Small intestine (tissue), 7 donors: ENCODE data around the gene SF3A2. TPM values are rescaled to one million over a fixed set of nuclear protein-coding genes. Genes with fewer than 3 reads are reported as not detected.
"Not testable (repeated sequence)": the region's sequence is repeated elsewhere in the genome, so short reads cannot be mapped to it uniquely, and the experiment has no call there.

Experiments used
- DNase-seq, 2 donors: peaks; one replicate each; pipeline versions ENCODE4 v3.0.0 to v3.0.0-alpha.2; 2013
- FAIRE-seq: peaks from 2 replicates; lab custom pipeline; 2012; peaks lifted over from hg19 to GRCh38; lab: Jason Lieb, UNC
- H3K27ac ChIP-seq, 3 donors: one replicate each; pipeline ENCODE4 v1.5.1; 2013; ENCODE audit warnings: low read length in 2 of 3, mild to moderate bottlenecking in 2 of 3, control low read depth in 1 of 3, inconsistent platforms in 1 of 3, low read depth in 1 of 3, moderate library complexity in 1 of 3
- H3K27me3 ChIP-seq, 3 donors: one replicate each; pipeline ENCODE4 v1.6.1; 2013; ENCODE audit warnings: low read length in 3 of 3, inconsistent platforms in 1 of 3; ENCODE audit not compliant: control insufficient read depth in 3 of 3, insufficient read depth in 3 of 3
- H3K36me3 ChIP-seq, 3 donors: one replicate each; pipeline ENCODE4 v1.6.1; 2013; ENCODE audit warnings: low read length in 3 of 3, inconsistent platforms in 1 of 3, low read depth in 1 of 3, mild to moderate bottlenecking in 1 of 3, moderate library complexity in 1 of 3; ENCODE audit not compliant: control insufficient read depth in 3 of 3, insufficient read depth in 2 of 3
- H3K4me1 ChIP-seq, 3 donors: one replicate each; pipeline ENCODE4 v1.6.1; 2013; ENCODE audit warnings: low read length in 2 of 3, inconsistent platforms in 1 of 3, low read depth in 1 of 3, mild to moderate bottlenecking in 1 of 3, moderate library complexity in 1 of 3; ENCODE audit not compliant: control insufficient read depth in 3 of 3, insufficient read depth in 2 of 3
- H3K4me3 ChIP-seq, 3 donors: one replicate each; pipeline ENCODE4 v1.5.1; 2013; ENCODE audit warnings: low read length in 3 of 3, control low read depth in 1 of 3, inconsistent platforms in 1 of 3, low read depth in 1 of 3, mild to moderate bottlenecking in 1 of 3, moderate library complexity in 1 of 3
- H3K9me3 ChIP-seq, 2 donors: one replicate each; pipeline ENCODE4 v1.6.1; 2013; ENCODE audit warnings: low read depth in 1 of 2, low read length in 1 of 2; ENCODE audit not compliant: control insufficient read depth in 2 of 2, insufficient read depth in 1 of 2
- WGBS, 3 donors: extraction: QIAGEN DNeasy Blood & Tissue Kit; methylation state at CpG; one replicate each; pipeline ENCODE4 v1.1.7; 2013; 5-methylcytosine and 5-hydroxymethylcytosine counted together
- polyA plus RNA-seq, 4 donors: library from polyadenylated mRNA; stranded (reverse) in 3 of 4; unstranded in 1 of 4; fragments of 200-250 nt in 3 of 4; fragments of 120-200 nt in 1 of 4; gene quantifications; one replicate each; pipeline versions ENCODE4 v1.2.1 to v1.2.3, GENCODE V29; 2013
- donor health status: healthy with polysubstance abuse.
- donor health status: control.
- donor health status: control.
- donor health status: Bipolar disorder and iron deficiency.
- donor health status: healthy.

SF3A2 gene
- polyA plus RNA-seq, 4 donors: 31.8 to 71.5 (median 40.3) TPM

- no peaks in the 10 kb centered on the region for H3K27me3 ChIP-seq
- H3K4me3 ChIP-seq: no peak overlapping the region
- H3K9me3 ChIP-seq: no peaks in the 10 kb centered on the region
- H3K27ac ChIP-seq: no peak overlapping the region
- FAIRE-seq (no peak), DNase-seq (no peak)
- peaks cover 0 to 11% (median 0%) of the 10 kb centered on the region in 3 donors for H3K4me1 ChIP-seq
- H3K36me3 ChIP-seq: peaks cover 2 to 94% (median 36%) of the 10 kb centered on the region in 3 donors
- 88 to 94% (median 93%) methylated on average over 29 to 37 of the region's 37 CpGs for WGBS, 3 donors
These were observed 36.6 kb upstream of the SF3A2 start for GRCh38 chr19:2199861-2200623.

DNA sequence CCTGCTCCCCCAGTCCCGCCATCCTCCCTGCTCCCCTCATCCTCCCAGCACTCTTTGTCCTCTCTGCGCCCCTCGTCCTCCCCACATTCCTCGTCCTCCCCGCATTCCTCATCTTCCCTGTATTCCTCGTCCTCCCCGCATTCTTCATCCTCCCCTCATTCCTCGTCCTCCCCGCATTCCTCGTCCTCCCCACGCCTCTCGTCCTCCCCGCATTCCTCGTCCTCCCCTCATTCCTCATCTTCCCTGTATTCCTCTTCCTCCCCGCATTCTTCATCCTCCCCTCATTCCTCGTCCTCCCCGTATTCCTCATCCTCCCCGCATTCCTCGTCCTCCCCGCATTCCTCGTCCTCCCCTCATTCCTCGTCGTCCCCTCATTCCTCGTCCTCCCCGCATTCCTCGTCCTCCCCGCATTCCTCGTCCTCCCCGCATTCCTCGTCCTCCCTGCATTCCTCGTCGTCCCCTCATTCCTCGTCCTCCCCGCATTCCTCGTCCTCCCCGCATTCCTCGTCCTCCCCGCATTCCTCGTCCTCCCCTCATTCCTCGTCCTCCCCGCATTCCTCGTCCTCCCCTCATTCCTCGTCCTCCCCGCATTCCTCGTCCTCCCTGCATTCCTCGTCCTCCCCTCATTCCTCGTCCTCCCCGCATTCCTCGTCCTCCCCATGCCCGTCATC, 35.9 kb upstream of the SF3A2 start:
- WGBS, 3 donors: 95 to 96% (median 95%) methylated on average over 50 of the region's 50 CpGs
- H3K27me3 ChIP-seq, H3K9me3 ChIP-seq, DNase-seq, H3K4me3 ChIP-seq, FAIRE-seq, H3K27ac ChIP-seq: not testable (repeated sequence)
- Histone ChIP-seq H3K4me1 (peaks cover 0 to 11% (median 0%) of the 10 kb centered on the region in 3 donors), H3K36me3 (peaks cover 2 to 93% (median 29%) of the 10 kb centered on the region in 3 donors)

GRCh38 chr19:2201473-2202148, 35.0 kb upstream of the SF3A2 start:
- Histone ChIP-seq H3K27me3 (no peaks in the 10 kb centered on the region), H3K9me3 (no peaks in the 10 kb centered on the region), H3K4me1 (peaks cover 0 to 11% (median 0%) of the 10 kb centered on the region in 3 donors), H3K27ac (no peak overlapping the region), H3K4me3 (no peak overlapping the region), H3K36me3 (peaks cover 2 to 93% (median 29%) of the 10 kb centered on the region in 3 donors)
- 93 to 97% (median 94%) methylated on average over 21 of the region's 21 CpGs for WGBS, 3 donors
- no peak for DNase-seq
- FAIRE-seq: no peak

DNA sequence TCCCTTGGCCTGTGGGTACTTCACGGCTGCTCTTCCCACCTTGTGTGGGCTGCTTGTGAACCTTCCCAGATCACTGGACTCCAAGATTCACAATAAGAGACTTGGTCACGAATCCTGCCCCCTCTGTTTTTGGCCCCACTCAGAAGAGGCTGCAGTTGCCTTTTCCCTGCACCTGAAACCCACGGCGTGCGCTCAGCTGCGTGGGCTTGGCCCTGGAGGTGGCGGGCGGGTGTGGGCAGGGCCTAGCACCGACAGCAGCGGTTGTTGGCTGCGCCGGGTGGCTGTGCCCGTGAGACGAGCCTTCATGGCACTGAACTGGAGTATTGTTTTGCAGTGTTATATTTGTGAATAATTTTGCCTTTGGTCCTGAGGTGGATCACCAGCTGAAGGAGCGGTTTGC, 34.3 kb upstream of the SF3A2 start:
- Histone ChIP-seq H3K27me3 (no peaks in the 10 kb centered on the region), H3K9me3 (no peaks in the 10 kb centered on the region), H3K36me3 (peaks cover 4 to 93% (median 32%) of the 10 kb centered on the region in 3 donors), H3K27ac (no peak overlapping the region), H3K4me1 (peaks cover 0 to 11% (median 0%) of the 10 kb centered on the region in 3 donors), H3K4me3 (no peak overlapping the region)
- DNase-seq: no peak
- no peak for FAIRE-seq
- 89 to 93% (median 90%) methylated on average over 15 of the region's 15 CpGs for WGBS, 3 donors

DNA sequence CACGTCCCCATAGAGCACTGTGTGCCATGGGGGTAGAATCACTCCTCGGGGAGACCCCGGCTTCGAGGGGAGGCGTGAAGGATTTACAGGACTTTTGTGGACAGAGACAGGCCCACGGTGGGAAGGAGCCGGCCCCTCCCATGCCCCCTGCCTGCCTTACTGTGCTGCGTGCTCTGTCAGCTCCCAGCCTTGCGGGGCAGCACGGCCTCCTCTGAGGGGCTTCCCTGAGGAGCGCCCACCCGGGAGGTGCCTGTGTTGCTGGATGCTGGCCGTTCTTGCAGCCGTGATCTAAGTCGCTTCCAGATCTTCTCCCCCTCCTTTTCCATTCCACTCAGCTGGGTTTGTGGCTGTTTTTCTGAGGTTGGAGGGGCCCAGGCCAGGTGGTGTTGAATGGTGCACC, 29.6 kb upstream of the SF3A2 start:
- no peak for FAIRE-seq
- Histone ChIP-seq H3K27me3 (no peaks in the 10 kb centered on the region), H3K4me3 (no peak overlapping the region), H3K36me3 (peaks cover 8 to 98% (median 29%) of the 10 kb centered on the region in 3 donors), H3K4me1 (peaks cover 0 to 25% (median 0%) of the 10 kb centered on the region in 3 donors), H3K27ac (no peak overlapping the region), H3K9me3 (no peaks in the 10 kb centered on the region)
- no peak for DNase-seq
- 92 to 95% (median 92%) methylated on average over 13 to 15 of the region's 15 CpGs for WGBS, 3 donors

- FAIRE-seq (no peak), DNase-seq (peak; percentile 60 to 79)
- Histone ChIP-seq H3K4me1 (peaks cover 0 to 37% (median 0%) of the 10 kb centered on the region in 3 donors), H3K27ac (no peak overlapping the region), H3K4me3 (no peak overlapping the region), H3K36me3 (peaks cover 8 to 98% (median 28%) of the 10 kb centered on the region in 3 donors), H3K9me3 (no peaks in the 10 kb centered on the region), H3K27me3 (no peaks in the 10 kb centered on the region)
- 68 to 77% (median 76%) methylated on average over 34 to 36 of the region's 36 CpGs for WGBS, 3 donors
These were observed 28.4 kb upstream of the SF3A2 start for GRCh38 chr19:2207991-2208860.

DNA sequence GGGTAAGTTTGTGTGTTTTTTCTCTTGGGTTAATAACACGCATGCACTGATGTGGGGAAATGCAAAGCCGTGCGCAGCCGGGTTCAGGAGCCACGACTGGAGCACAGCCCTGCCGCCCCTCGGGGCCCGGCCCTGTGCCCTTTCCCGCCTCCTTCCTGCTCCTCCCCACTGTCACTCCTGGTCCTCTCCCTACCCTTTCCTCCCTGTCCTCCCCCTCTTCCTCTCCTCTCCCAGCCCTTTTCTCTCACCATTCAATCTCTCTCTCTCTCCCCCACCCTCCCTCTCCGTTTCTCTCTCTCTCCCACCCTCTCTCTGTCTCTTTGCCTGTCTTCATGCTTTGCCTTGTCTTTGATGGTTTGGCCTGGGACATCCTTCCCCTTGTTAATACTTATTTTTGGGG, 27.6 kb upstream of the SF3A2 start:
- H3K4me3 ChIP-seq: no peak overlapping the region
- DNase-seq: no peak
- H3K27me3 ChIP-seq: no peaks in the 10 kb centered on the region
- H3K27ac ChIP-seq: no peak overlapping the region
- peaks cover 0 to 41% (median 0%) of the 10 kb centered on the region in 3 donors for H3K4me1 ChIP-seq
- no peak for FAIRE-seq
- 76 to 90% (median 86%) methylated on average over 10 of the region's 10 CpGs for WGBS, 3 donors
- peaks cover 11 to 98% (median 29%) of the 10 kb centered on the region in 3 donors for H3K36me3 ChIP-seq
- H3K9me3 ChIP-seq: no peaks in the 10 kb centered on the region
